NCI-H2196 (cell line): Measurements from ENCODE around the gene CMBL.
A peak's percentile ranks its signal among the peaks of the same experiment; 100 is the strongest.
"Not testable (repeated sequence)": the region's sequence is repeated elsewhere in the genome, so short reads cannot be mapped to it uniquely, and the experiment has no call there.

Experiments
- DNase-seq: peaks from one replicate; lab custom pipeline; 2025; ENCODE audit not compliant: unreplicated experiment; lab: John Stamatoyannopoulos, UW

The CMBL gene

DNA sequence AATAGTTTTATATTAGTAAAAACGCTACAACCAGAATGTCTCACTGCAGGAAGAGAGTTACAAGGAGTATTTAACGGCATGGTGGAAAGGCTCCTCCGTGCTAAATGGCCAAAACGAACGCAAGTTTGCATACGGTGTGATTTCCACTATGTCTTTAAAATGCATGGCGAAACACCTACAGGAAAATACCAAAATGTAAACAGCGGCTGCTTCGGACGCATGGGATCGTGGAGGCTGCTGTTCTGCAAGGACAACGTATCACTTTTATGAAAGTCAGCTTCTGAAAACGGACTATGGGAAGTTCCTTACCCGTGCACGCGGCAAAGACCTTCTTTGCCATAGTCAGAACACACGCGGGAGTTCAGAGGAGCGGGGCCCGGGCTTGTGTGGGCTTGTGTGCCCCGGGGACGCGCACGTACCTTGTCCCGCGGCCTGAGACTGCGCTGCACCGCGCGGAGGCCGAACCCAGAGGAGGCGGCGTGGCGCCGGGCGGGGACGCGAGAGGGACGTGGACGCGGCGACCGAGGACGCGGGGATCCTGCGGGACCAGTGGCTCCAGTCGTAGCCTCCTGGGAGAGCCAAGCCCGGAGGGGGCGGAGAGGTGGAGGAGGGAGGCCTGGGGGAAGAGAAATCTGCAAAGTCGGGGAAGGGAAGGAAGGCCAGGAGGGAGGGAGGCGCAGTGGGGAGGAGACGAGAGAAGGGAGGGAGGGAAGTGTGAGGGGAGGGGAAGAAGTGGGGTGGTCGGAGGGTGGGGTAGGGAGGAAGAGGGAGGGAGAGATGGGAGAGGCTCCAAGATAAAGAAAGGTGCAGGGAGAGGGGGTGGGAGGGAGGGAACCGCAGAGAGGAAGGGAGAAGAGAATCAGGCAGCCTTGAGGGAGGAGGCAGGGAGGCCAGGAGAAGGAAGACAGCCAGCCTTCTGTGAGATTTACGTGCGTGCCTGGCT lies at the start of gene CMBL:
TSS of gene CMBL (minus strand) at position 697 of the 943 bp plus-strand sequence. CDS start 17,140 bp downstream, outside the sequence.
- DNase-seq: peak; percentile 74

DNA sequence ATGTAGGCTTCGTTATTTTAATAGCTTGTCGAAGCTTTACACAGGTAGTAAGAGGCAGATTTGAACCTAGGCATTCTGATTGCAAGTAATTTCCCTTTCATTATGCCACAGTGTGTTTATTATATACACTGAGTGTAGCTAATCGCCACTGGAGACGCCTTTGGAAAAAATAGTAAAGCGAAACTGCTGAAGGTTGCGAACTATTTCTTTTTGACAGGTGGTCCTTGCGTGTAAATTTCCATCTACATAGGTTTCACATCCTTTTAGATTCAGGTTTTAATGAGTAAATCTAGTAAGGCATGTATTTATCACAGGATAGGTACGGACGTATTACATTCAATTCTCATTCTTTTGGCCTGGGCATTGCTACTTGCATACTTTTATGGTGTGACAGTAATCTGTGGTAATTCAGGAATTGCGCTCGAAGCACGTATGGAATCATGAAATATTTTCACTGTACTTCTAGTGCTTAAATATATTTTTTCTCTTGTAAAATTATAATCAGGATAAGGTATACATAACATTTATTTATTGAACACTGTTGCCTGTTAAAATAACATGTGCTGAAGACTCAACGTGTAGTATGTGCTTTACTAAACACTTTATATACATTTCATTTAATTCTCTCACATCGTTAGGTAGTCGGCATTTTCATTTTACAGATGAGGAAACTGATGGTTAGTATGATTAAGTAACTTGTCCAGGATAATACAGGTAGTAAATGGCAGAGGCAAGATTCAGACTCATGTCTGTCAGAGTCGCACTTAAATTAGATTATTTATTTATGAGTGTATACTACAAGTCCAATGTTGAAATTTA lies 47.6 kb upstream of the CMBL start:
- DNase-seq: peak; percentile 22

DNA sequence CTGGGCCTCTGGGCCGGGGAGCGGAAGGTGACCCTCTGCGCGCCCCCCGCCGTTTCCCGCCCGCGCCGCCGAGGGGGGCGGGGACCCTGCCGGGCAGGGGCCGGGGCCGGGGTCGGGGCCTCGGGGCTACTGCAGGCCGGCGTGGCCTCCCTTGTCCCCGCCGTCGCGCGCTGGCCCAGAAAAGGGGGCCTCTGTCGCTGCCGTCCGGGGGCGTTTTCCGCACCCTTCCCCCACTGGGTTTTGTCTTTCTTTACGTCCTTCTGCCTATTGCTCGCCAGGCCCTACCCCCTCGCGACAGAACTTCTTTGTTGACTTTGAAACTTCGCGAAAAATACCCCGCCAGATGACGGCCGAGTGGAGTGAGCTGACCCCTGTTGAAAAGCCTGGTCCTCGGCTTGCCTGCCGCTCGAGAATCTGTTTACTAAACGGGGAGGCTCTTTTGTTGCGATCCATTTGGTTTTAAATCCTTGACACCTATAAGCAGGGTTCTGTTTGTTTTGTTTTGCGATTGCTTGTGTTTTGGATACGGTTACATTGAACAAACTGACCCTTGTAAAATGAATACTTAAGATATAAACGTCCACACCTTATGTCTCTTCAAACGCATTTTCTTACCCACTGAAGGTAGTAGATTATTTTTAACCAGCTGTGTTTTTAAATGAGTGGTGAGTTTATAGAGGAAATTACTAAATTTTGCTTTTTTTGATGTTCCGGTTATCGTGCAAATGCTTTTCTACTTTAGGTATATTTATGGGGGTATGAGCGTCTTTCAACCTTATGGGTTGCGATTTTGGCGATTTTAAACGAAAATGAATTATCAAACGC lies 46.6 kb upstream of the CMBL start:
- no peak for DNase-seq

GRCh38 chr5:10353241-10354047 lies 45.7 kb upstream of the CMBL start, which contains the start of gene MARCHF6:
MARCHF6 (plus strand) TSS chr5:10353695; CDS start chr5:10353899, 204 bp downstream.
- peak; percentile 97 for DNase-seq

GRCh38 chr5:10352430-10353240 lies 44.9 kb upstream of the CMBL start:
- no peak for DNase-seq

- DNase-seq: no peak
These were observed 44.2 kb upstream of the CMBL start for GRCh38 chr5:10351919-10352318.

GRCh38 chr5:10351199-10351905 lies 43.6 kb upstream of the CMBL start:
- DNase-seq: peak; percentile 17

DNA sequence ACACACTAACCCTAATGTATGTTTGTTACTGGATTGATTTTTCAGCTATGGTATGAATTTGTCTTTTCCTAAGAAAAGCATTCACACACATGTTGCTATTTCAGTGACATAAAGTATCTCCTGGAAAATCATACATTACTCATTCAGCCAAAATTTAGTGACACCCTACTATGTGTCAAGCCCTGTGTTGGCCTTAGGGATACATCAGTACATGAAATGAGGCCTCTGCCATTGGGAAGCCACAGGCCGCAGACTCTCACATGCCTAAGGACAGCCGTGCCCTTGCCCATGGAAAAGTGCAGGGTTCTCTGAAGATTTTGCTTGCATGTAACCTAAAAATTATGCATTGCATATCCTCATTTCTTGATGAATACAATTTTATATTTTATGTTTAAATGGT lies 40.6 kb upstream of the CMBL start:
- DNase-seq: no peak

DNA sequence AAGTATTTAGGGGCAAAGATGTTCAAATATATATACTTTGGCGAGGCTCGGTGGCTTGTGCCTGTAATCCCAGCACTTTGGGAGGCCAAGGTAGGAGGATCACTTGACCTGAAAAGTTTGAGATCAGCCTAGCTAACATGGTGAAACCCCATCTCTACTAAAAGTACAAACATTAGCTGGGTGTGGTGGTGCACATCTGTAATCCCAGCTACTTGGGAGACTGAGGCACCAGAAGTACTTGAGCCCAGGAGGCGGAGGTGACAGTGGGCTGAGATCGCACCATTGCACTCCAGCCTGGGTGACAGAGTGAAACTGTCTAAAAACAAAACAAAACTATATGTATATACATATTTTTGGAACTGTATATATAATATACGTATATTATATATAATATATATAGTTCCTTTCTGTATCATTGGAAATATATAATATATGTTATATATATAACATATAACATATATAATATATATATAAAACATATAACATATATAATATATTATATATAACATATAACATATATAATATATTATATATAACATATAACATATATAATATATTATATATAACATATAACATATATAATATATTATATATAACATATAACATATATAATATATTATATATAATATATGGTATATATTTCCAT lies 36.9 kb upstream of the CMBL start:
- DNase-seq: not testable (repeated sequence)

- no peak for DNase-seq
These were observed 35.8 kb upstream of the CMBL start for GRCh38 chr5:10343486-10343885.

GRCh38 chr5:10339958-10340357 lies 32.3 kb upstream of the CMBL start:
- DNase-seq: no peak

DNA sequence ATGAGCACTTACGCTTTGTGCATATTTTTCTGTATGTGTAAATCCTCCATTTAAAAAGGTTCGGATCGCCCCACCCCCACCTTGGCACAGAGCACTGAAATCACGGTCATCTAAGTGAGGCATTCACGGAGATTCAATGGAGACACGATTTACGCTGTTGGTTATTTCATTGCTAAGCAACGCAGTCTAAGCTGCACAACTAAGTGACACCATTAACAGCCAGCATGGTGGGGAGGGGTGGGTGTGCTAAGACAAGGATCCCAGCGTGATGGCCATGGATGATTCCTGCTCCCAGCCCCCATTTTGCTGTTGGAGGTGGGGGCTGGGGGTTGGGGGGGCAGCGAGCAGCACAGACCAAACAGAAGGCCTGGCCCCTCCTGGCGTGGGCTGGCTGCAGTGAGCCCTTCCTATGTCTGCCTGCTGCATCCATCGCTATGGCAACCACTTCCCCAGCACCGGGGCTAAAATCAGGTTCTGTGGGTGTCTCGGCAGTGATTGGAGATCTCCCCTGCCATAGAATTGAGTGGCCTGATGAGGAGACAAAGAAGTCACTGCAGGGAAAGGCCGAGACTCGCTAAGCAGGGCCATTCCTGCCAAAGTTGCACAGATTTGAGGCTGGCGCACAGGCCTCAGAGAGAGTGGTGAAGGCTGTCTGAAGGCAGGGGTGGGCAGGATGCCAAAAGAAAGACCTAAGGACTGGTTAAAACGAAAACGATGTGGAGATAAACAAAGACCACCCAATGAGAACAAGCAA lies 31.5 kb upstream of the CMBL start:
- DNase-seq: peak; percentile 69

DNA sequence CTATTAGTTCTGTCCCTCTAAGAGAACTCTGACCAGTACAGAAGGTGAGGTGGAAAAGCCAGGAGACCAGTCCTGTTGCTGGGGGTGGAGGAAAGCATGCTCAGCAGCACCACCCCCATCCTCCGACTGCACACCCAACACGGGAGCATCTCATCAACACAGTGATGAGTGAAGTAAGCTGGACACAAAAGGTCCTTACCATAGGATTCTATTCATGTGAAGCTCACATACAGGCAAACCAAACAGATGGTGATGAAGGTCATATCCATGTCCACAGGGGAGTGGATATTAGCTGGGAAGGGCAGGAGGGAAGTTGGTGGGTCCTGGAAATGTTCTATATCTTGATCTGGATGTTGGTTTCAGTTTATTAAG lies 31.0 kb upstream of the CMBL start:
- no peak for DNase-seq

DNA sequence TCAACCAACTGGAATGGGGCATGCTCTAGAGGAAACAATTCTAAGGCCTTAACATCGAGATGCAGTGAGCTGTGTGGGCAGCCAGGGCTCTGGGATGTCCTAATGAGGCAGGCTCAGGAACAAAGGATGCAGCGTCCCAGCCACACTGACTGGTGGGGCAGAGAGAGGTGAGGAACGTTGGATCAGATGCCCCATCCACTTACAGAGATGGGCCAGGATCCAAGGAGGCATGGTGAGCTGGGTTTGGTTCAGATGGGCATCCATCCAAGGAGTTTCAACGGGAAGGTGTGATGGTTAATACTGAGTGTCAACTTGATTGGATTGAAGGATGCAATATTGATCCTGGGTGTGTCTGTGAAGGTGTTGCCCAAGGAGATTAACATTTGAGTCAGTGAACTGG lies 30.3 kb upstream of the CMBL start:
- DNase-seq: no peak

DNA sequence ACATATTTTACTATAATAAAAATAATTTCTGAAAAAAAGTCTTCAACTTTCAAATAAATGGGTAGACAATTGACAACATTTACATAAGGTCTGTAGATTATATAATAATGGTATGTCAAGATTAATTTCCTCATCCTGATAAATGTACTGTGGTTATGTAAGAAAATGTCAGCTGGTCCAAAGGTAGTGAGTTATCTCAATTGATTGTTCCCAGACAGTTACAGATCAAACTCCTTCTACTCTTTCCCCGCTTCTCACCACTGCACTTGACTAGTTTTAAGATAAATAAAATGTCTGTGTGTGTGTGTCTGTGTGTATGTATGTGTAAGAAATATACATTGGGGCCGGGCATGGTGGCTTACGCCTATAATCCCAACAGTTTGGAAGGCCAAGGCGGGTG lies 29.4 kb upstream of the CMBL start:
- DNase-seq: no peak

DNA sequence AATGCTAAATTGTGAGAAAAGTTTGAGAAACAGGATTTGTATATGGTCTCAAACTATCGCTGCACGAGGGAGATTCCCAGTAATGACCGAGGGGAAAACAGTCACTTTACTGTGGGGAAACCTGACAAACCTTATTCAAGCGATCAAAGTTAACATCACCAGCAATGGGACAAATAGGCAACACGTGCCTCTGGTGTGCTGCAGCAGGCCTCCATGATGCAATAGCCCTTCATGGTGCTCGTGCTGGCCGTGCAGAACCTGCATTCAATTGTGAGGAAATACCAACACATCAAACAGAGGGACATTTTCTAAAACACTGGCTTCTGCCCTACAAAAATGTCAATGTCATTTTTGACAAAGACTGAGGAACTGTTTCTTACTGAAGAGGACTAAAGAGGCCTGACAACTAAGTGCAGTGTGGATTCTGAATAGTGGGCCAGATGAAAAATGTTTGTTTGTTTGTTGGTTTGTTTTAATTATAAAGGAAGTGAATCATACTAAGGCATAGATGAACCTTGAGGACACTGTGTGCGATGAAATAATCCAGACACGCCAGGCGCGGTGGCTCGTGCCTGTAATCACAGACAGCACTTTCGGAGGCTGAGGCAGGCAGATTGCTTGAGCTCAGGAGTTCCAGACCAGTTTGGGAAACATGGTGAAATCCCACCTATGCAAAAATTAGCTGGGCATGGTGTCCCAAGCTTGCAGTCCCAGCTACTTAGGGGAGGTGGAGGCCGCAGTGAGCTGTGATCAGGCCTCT lies 28.2 kb upstream of the CMBL start:
- DNase-seq: no peak

DNA sequence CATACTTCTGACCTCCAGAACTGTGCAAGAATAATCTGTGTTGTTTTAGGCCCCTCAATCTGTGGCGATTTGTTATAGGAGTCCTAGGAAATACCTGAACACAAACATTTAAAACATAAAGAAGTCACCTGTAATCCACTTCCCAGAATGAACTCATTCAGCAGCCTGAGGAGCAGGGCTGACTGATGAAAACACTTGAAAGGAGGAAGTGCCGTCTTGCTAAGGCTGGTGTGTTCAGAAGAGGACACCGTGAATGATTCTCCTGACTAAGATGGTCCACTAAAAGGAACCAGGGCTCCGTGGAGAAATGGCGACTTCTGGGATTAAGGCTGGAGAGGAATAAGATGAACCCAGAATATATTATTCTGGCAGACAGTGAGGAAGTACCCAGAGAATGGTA lies 27.1 kb upstream of the CMBL start:
- no peak for DNase-seq
